ENCODE data around the gene ACOX1.

DNA sequence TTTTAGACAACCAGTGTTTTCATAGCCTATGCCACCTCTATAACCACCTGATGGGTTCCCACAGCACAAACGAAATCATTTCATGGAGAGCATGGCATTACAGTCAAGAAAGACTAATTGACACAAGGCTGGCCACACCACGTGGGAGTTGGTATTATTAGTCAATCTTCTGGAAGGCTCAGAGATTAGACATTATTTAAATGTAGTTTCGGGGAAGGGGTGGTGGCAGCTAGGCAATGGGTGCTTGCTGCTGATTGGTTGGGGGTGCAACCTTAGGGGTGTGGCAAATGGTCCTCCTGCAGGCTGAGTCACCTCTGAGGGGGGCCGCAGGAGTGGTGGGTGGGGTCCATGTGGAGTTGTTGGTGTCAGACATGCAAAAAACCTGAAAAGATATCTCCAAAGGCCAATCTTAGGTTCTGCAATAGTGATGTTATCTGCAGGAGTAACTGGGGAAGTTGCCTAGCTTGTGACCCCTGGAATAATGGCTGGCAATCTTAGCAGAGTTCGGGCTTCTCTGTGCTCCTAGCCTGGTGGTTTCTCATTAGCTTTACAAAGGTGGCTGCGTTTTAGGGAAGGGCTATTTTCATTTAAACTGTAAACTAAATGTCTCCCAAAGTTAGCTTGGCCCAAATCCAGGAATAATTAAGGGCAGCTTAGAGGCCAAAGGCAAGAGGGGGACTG is 4.7 kb upstream of the ACOX1 start:
- TF ChIP-seq, protein P1, sequence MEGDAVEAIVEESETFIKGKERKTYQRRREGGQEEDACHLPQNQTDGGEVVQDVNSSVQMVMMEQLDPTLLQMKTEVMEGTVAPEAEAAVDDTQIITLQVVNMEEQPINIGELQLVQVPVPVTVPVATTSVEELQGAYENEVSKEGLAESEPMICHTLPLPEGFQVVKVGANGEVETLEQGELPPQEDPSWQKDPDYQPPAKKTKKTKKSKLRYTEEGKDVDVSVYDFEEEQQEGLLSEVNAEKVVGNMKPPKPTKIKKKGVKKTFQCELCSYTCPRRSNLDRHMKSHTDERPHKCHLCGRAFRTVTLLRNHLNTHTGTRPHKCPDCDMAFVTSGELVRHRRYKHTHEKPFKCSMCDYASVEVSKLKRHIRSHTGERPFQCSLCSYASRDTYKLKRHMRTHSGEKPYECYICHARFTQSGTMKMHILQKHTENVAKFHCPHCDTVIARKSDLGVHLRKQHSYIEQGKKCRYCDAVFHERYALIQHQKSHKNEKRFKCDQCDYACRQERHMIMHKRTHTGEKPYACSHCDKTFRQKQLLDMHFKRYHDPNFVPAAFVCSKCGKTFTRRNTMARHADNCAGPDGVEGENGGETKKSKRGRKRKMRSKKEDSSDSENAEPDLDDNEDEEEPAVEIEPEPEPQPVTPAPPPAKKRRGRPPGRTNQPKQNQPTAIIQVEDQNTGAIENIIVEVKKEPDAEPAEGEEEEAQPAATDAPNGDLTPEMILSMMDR (IDR thresholded peaks at IDR 0.05; ENCODE audit: low read length): no peak
- TF ChIP-seq EZH2phosphoT487 (IDR thresholded peaks at IDR 0.05; ENCODE audit: low read length): no peak
- no peak for TF ChIP-seq EZH2 (optimal IDR thresholded peaks at IDR 0.05; ENCODE audit: low read depth, low read length)

Data from MM.1S (cell line).